Measurements from ENCODE around the gene JAKMIP2. TPM values are rescaled to one million over a fixed set of nuclear protein-coding genes. Genes with fewer than 3 reads are reported as not detected.
"Not testable (repeated sequence)": the region's sequence is repeated elsewhere in the genome, so short reads cannot be mapped to it uniquely, and the experiment has no call there.

The JAKMIP2 gene
- polyA plus RNA-seq, 3 donors = 0.23 to 0.90 (median 0.36) TPM

GRCh38 chr5:147721191-147721960 is 61.2 kb downstream of the JAKMIP2 start:
- not testable (repeated sequence) for H3K27ac ChIP-seq (ENCODE audit: low read depth, low read length)
- 90 to 93% (median 91%) methylated on average over 18 to 30 of the region's 38 CpGs for WGBS, 3 donors

GRCh38 chr5:147713550-147714295 is 68.8 kb downstream of the JAKMIP2 start:
- WGBS, 3 donors = 65 to 85% (median 78%) methylated on average over 5 of the region's 5 CpGs
- no peak overlapping the region for H3K27ac ChIP-seq (ENCODE audit: low read depth, low read length)

- H3K27ac ChIP-seq (ENCODE audit: low read depth, low read length) = no peak overlapping the region
- WGBS, 3 donors = 26 to 60% (median 38%) methylated on average over 4 of the region's 4 CpGs
These were observed 69.9 kb downstream of the JAKMIP2 start for GRCh38 chr5:147712598-147712997.

DNA sequence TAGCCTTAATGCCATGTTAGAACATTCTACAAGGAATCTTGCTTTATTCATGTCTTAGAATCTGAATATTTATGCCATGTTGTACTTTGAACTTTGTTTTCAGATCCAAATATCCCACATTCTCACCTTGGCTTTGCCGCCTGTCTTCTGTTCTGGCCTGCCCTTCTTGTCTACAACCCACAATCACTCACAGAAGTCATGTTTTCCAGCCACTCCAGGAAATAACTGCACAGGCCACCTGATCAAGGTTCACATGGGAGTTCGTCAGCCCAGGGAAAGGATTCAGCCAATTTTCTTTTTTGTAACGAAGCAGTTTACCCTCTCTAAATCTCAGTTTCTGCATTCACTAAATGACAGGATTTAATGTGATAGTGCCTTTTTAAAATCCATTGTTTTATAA is 70.5 kb downstream of the JAKMIP2 start:
- 57 to 77% (median 72%) methylated on average over 3 of the region's 3 CpGs for WGBS, 3 donors

GRCh38 chr5:147711019-147711418 is 71.5 kb downstream of the JAKMIP2 start:
- H3K27ac ChIP-seq (ENCODE audit: low read depth, low read length) = no peak overlapping the region
- WGBS, 3 donors = 83 to 87% (median 85%) methylated on average over 1 of the region's 1 CpG

More for the DNA sequence above, 70.5 kb downstream of the JAKMIP2 start:
- no peak overlapping the region for H3K27ac ChIP-seq (ENCODE audit: low read depth, low read length)

- 63 to 71% (median 71%) methylated on average over 2 of the region's 2 CpGs for WGBS, 3 donors
These were observed 73.8 kb downstream of the JAKMIP2 start for GRCh38 chr5:147708708-147709107.

GRCh38 chr5:147704544-147704943 is 78.0 kb downstream of the JAKMIP2 start:
- H3K27ac ChIP-seq (ENCODE audit: low read depth, low read length) = no peak overlapping the region

More at GRCh38 chr5:147708708-147709107, 73.8 kb downstream of the JAKMIP2 start:
- H3K27ac ChIP-seq (ENCODE audit: low read depth, low read length) = no peak overlapping the region

DNA sequence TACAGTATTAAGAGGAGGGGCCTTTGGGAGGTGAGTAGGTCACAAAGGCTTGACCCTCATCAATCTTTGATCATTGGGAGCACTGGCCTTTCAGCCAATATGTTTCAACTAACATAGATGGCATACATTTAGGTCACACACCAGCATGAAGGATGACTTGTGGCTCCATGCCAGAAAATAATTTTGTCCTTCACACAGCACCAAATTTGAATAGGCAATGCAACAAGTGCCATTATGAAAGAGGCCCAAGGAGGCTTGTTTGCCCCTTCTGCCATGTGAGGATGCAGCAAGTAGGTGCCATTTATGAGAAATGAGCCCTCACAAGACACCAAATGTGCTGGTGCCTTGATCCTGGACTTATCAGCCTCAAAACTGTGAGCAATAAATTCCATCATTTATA is 81.1 kb downstream of the JAKMIP2 start:
- H3K27ac ChIP-seq (ENCODE audit: low read depth, low read length) = no peak overlapping the region

DNA sequence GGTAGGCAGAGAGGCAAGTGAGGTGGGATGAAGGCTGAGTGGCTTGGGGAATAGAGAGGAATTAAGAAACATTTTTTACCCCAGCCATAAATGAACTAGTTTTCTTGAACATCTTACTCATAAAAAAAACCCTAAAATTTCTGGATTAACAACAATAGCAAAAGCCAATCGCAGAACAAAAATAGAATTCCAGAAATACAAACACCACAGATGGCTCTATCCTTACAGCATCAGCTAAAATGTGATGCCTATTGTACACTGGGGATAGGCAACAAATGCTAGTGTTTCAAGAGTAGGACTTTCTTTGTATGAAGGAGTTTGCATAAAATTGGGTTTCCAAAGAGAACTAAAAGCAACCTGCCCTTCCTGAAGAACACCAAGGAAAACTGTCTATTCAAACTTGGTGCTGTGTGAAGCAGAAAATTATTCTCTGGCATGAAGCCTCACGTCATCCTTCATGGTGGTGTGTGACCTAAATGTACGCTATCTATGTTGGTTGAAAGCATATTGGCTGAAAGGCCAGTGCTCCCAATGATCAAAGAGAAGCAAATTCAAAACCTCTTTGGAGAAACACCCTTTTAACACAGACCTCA is 82.9 kb downstream of the JAKMIP2 start:
- 83 to 87% (median 87%) methylated on average over 3 of the region's 3 CpGs for WGBS, 3 donors
- no peak overlapping the region for H3K27ac ChIP-seq (ENCODE audit: low read depth, low read length)

GRCh38 chr5:147697380-147697779 is 85.1 kb downstream of the JAKMIP2 start:
- no peak overlapping the region for H3K27ac ChIP-seq (ENCODE audit: low read depth, low read length)

GRCh38 chr5:147694772-147695171 is 87.8 kb downstream of the JAKMIP2 start:
- H3K27ac ChIP-seq (ENCODE audit: low read depth, low read length) = no peak overlapping the region
- 50 to 89% (median 84%) methylated on average over 2 of the region's 2 CpGs for WGBS, 3 donors

DNA sequence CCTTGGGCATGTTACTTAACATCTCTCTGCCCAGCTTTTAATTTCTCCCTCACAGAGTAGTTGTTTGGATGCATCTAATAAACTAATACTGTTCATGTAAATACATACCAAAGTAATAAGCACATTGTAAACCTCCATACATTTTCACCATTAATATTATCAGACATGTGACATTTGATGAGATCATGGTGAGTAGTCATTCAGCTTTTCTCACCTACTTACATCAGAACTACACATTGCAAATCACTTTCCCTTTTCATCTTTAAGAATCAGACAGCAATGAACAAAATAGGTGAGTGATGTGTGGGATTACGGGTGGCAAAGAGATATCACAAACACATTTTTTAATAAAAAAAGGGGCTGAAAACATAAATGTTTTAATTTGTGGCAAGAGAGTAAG is 89.3 kb downstream of the JAKMIP2 start:
- WGBS, 3 donors = 93 to 100% (median 100%) methylated on average over 1 of the region's 1 CpG
- no peak overlapping the region for H3K27ac ChIP-seq (ENCODE audit: low read depth, low read length)

DNA sequence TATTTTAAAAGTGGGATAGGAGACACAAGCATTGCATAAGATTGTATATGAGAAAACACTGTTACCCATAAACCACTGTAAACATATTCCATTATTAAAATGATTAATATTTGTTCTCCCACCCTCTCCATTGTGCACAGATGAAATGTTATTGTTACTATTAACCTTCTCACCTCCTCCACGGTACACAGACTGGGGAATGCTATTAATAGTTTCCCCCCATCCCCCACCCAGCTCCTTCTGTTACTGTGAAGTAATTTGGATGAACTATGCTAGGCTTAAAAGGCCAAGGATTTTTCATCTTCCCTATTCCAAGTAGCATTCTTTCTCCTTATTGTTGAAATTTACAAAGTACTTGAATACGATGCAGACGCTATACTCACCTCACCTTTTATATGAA is 91.4 kb downstream of the JAKMIP2 start:
- H3K27ac ChIP-seq (ENCODE audit: low read depth, low read length) = no peak overlapping the region

DNA sequence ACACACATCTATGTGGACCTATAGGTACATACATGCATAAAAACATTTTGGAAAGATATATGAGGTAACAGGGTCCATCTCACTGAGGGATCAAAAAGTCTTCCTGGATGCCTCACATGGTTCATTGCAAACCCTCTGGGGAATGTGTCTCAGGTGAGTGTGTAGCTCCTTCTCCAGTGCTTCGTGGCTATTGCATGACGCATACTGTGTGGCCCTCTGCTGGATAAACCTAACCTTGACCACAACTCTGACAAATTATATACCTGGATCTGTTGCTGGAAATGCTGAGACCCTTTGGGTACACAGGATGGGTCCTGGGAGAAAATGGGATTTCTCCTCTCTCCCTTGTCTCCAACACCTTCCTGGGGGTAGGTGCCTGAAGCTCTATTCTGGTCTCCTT is 91.9 kb downstream of the JAKMIP2 start:
- no peak overlapping the region for H3K27ac ChIP-seq (ENCODE audit: low read depth, low read length)
- 34 to 87% (median 75%) methylated on average over 2 of the region's 2 CpGs for WGBS, 3 donors

More for the DNA sequence above, 91.4 kb downstream of the JAKMIP2 start:
- WGBS, 3 donors = 55 to 65% (median 58%) methylated on average over 3 of the region's 3 CpGs

GRCh38 chr5:147689426-147689825 is 93.1 kb downstream of the JAKMIP2 start:
- no peak overlapping the region for H3K27ac ChIP-seq (ENCODE audit: low read depth, low read length)
- 70 to 81% (median 72%) methylated on average over 4 of the region's 4 CpGs for WGBS, 3 donors

- H3K27ac ChIP-seq (ENCODE audit: low read depth, low read length) = no peak overlapping the region
- 48 to 70% (median 49%) methylated on average over 8 of the region's 8 CpGs for WGBS, 3 donors
These were observed 93.7 kb downstream of the JAKMIP2 start for GRCh38 chr5:147688656-147689356.

- H3K27ac ChIP-seq (ENCODE audit: low read depth, low read length) = no peak overlapping the region
- WGBS, 3 donors = 69 to 77% (median 73%) methylated on average over 2 of the region's 2 CpGs
These were observed 95.4 kb downstream of the JAKMIP2 start for GRCh38 chr5:147687118-147687517.

DNA sequence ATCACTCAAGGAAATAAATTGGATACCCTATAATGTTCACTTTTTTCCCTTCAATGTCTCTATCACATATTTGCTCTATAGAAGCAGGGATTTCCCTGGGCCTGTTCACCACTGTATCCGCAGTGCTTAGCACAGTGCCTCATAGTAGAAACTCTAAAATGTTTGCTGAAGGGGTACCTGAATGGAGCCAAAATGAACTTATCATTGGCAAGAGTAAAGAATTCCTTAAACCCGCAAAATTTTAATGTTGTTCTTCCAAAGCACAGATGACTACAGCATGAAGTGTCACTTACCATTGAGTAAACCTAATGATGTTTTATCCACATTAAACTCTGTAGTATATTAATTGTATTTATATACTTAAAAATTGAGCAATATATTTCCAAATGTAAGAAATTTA is 96.1 kb downstream of the JAKMIP2 start:
- 91 to 98% (median 93%) methylated on average over 2 of the region's 2 CpGs for WGBS, 3 donors
- no peak overlapping the region for H3K27ac ChIP-seq (ENCODE audit: low read depth, low read length)

DNA sequence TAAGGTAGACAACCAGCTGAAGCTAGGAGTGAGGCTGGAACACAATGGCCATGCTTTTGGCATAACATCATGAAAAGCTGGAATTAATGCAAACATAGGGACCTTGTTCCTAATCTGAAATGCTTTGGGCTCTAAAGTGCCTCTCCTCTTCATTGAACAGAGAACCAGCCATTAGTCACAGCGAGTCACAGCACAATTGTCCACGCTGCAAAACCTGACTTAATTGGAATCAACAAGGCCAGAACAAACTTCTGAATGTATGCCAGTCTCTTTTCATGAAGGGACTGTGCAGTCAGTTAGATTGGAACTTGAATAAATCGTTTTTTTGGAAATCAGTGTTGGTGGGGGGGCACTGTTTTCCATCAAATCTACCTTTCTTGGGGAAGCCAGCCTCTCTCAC is 96.5 kb downstream of the JAKMIP2 start:
- whole genome bisulfite sequencing, 3 donors = 76 to 80% (median 80%) methylated on average over 3 of the region's 3 CpGs
- no peak overlapping the region for H3K27ac ChIP-seq (ENCODE audit: low read depth, low read length)

Measured in adipose tissue (tissue), 3 donors.